ENCODE measurements around the gene SMAD9. TPM values are rescaled to one million over a fixed set of nuclear protein-coding genes. Genes with fewer than 3 reads are reported as not detected.

Gene SMAD9
- total RNA-seq, 1 experiment from 2014 or later, result 1.1 TPM

- no peak overlapping the region for H4K91ac ChIP-seq (ENCODE audit: insufficient read length, low read depth, low read length)
- Mint-ChIP-seq H3K9me3 (peaks cover 0 to 3% of the 10 kb centered on the region in 2 experiments; a peak in 2 of 5 replicates), H3K36me3 (ENCODE audit: insufficient read depth in 1 of 3, low read depth in 3 of 3) (no peaks in the 10 kb centered on the region; a peak in 2 of 7 replicates), H3K4me1 (peaks cover 31 to 41% of the 10 kb centered on the region in 2 experiments), H3K4me3 (peak overlapping the region; percentile 81 to 89), H3K27me3 (ENCODE audit: low read depth) (peaks cover 4% of the 10 kb centered on the region; the same call in 1 of the 2 replicates), H3K27ac (peak overlapping the region in 2 of 3 experiments; percentile 25 to 78; a peak in 2 of 7 replicates)
- no peak overlapping the region for H3K14ac ChIP-seq (ENCODE audit: insufficient read depth, low read length)
- no peaks in the 10 kb centered on the region; the same call in 1 of the 2 replicates for H3K4me1 ChIP-seq (ENCODE audit: insufficient read depth, low read length)
- no CpG with 5 or more reads among the region's 12 CpGs for WGBS (ENCODE audit: extremely low coverage, insufficient read length, low lambda C conversion rate)
- H3K56ac ChIP-seq (ENCODE audit: insufficient read length, low read depth, low read length), result no peak overlapping the region
- peaks cover 2% of the 10 kb centered on the region for H3K79me1 ChIP-seq (ENCODE audit: insufficient read depth, low read depth, low read length, poor library complexity, severe bottlenecking)
- no peaks in the 10 kb centered on the region for H4K20me1 ChIP-seq (ENCODE audit: control insufficient read depth, insufficient read depth, insufficient read length)
- H3K18ac ChIP-seq (ENCODE audit: insufficient read length, low read depth, low read length), result no peak overlapping the region
- no peak overlapping the region for H2BK12ac ChIP-seq (ENCODE audit: insufficient read length, low read depth, low read length)
- H3K79me2 ChIP-seq (ENCODE audit: insufficient read depth, low read length), result no peaks in the 10 kb centered on the region
- peak overlapping the region; percentile 87 for H2AFZ ChIP-seq (ENCODE audit: low read length)
- H3K9me3 ChIP-seq (ENCODE audit: control insufficient read depth, low read depth, low read length), result no peaks in the 10 kb centered on the region
- no peak overlapping the region for H3K4ac ChIP-seq (ENCODE audit: low read depth, low read length)
- H4K8ac ChIP-seq (replicated peaks; ENCODE audit: insufficient read length, low read depth, low read length), result no peak overlapping the region
- no peak overlapping the region for H3K27ac ChIP-seq (ENCODE audit: insufficient read length, low read depth, low read length)
- H2BK120ac ChIP-seq (ENCODE audit: low read depth, low read length, poor library complexity, severe bottlenecking), result no peak overlapping the region
- H3K4me2 ChIP-seq (ENCODE audit: insufficient read depth, insufficient read length, low read length), result peak overlapping the region; percentile 87
- no peak overlapping the region for H2BK5ac ChIP-seq (ENCODE audit: insufficient read length, low read length)
- H2BK20ac ChIP-seq (ENCODE audit: low read depth, low read length, poor library complexity, severe bottlenecking), result no peak overlapping the region
- H3T11ph ChIP-seq (ENCODE audit: low read length), result no peak overlapping the region
- H2BK15ac ChIP-seq (ENCODE audit: low read depth, low read length), result no peak overlapping the region
- H3K27me3 ChIP-seq (ENCODE audit: insufficient read depth, low read length), result no peaks in the 10 kb centered on the region
- no peak; the same call in 2 of the 3 replicates for TF ChIP-seq CTCF (conservative IDR thresholded peaks at IDR 0.05)
- DNase-seq, result no peak
- no peak overlapping the region for H3K9ac ChIP-seq (ENCODE audit: extremely low read depth, insufficient read length, low read length)
- no peak overlapping the region for H3K23ac ChIP-seq (ENCODE audit: insufficient read length, low read depth, low read length)
- no peak overlapping the region for H4K5ac ChIP-seq (ENCODE audit: insufficient read length, low read depth, low read length)
- H2AK5ac ChIP-seq (ENCODE audit: insufficient read length, low read length), result no peak overlapping the region
- peaks cover 9% of the 10 kb centered on the region for H3K23me2 ChIP-seq (ENCODE audit: insufficient read length, low read depth, low read length, poor library complexity, severe bottlenecking)
Observed at GRCh38 chr13:36817996-36818803, 101.8 kb downstream of the SMAD9 start.
